K562 (cell line): ENCODE measurements around the gene ACAT2. TPM values are rescaled to one million over a fixed set of nuclear protein-coding genes. Genes with fewer than 3 reads are reported as not detected.
A peak's percentile ranks its signal among the peaks of the same experiment; 100 is the strongest.

Experiments used
- BRD4 ChIP-seq: fragments of 200-600 bp; sonication (generic); IDR thresholded peaks from 2 replicates; pipeline ENCODE4 v1.6.1; 2017; ENCODE audit warnings: inconsistent platforms
- CREB1 ChIP-seq, 2 experiments: sonication (generic) in 1 of 2; formaldehyde crosslinking in 1 of 2; IDR thresholded peaks; 2 replicates each; pipeline versions ENCODE4 v1.6.1 to v1.8.0; 2012 to 2022; ENCODE audit warnings: inconsistent platforms in 1 of 2, mild to moderate bottlenecking in 1 of 2, missing genetic modification reagents in 1 of 2, moderate library complexity in 1 of 2
- E2F6 ChIP-seq, 2 experiments: IDR thresholded peaks; 2 replicates each; pipeline ENCODE4 v1.6.1; 2011; ENCODE audit warnings: borderline replicate concordance in 1 of 2, control low read depth in 1 of 2, low read depth in 1 of 2, low read length in 1 of 2, mild to moderate bottlenecking in 1 of 2, mixed read lengths in 1 of 2, moderate library complexity in 1 of 2; ENCODE audit not compliant: insufficient read depth in 1 of 2, insufficient read length in 1 of 2, poor library complexity in 1 of 2, severe bottlenecking in 1 of 2; ENCODE audit errors: extremely low read depth in 1 of 2
- EGR1 ChIP-seq: fragments of 450-650 bp; conservative IDR thresholded peaks from 2 replicates; pipeline ENCODE4 v1.6.1; 2017; ENCODE audit warnings: mild to moderate bottlenecking
- GTF2B ChIP-seq: IDR thresholded peaks from 2 replicates; pipeline ENCODE4 v1.6.1; 2011; ENCODE audit not compliant: insufficient read length; ENCODE audit errors: extremely low read depth
- HIVEP1 ChIP-seq: fragments of 250-450 bp; sonication (Bioruptor Pico); IDR thresholded peaks from 2 replicates; pipeline ENCODE4 v1.4.0; 2020; ENCODE audit warnings: mild to moderate bottlenecking
- HMGN3 ChIP-seq: IDR thresholded peaks from 2 replicates; pipeline ENCODE4 v1.6.1; 2011; ENCODE audit warnings: borderline replicate concordance, low read depth, mild to moderate bottlenecking, mixed read lengths, low read length; ENCODE audit not compliant: insufficient read length; ENCODE audit errors: extremely low read depth
- NFYB ChIP-seq: IDR thresholded peaks from 2 replicates; pipeline ENCODE4 v1.6.1; 2011; ENCODE audit warnings: mild to moderate bottlenecking, moderate library complexity; ENCODE audit not compliant: insufficient read length; ENCODE audit errors: extremely low read depth
- PTBP1 ChIP-seq: fragments of 200-400 bp; formaldehyde crosslinking; IDR thresholded peaks from 2 replicates; pipeline ENCODE4 v1.6.1; 2017; ENCODE audit warnings: low read depth, low read length
- RBM25 ChIP-seq: fragments of 200-400 bp; formaldehyde crosslinking; IDR thresholded peaks from 2 replicates; pipeline ENCODE4 v1.6.1; 2018; ENCODE audit warnings: low read length, low read depth, moderate library complexity; ENCODE audit not compliant: severe bottlenecking
- SFPQ ChIP-seq: fragments of 200-400 bp; formaldehyde crosslinking; IDR thresholded peaks from 2 replicates; pipeline ENCODE4 v1.6.1; 2017; ENCODE audit warnings: mild to moderate bottlenecking, low read depth, low read length, moderate library complexity
- SRSF1 ChIP-seq: fragments of 200-400 bp; formaldehyde crosslinking; IDR thresholded peaks from 2 replicates; pipeline ENCODE4 v1.6.1; 2017; ENCODE audit warnings: mild to moderate bottlenecking, low read depth, low read length, moderate library complexity
- ZFP30 ChIP-seq: fragments of 250-450 bp; sonication (Bioruptor Pico); IDR thresholded peaks from 2 replicates; pipeline ENCODE4 v1.8.0; 2022; ENCODE audit warnings: moderate library complexity, mild to moderate bottlenecking, inconsistent platforms, borderline replicate concordance
- ZHX1 ChIP-seq: fragments of 150-350 bp; conservative IDR thresholded peaks from 2 replicates; pipeline ENCODE4 v1.6.1; 2014; ENCODE audit warnings: low read length
- ZNF57 ChIP-seq: fragments of 450-650 bp; formaldehyde crosslinking; IDR thresholded peaks from 2 replicates; pipeline ENCODE4 v1.4.0; 2020; ENCODE audit warnings: mild to moderate bottlenecking, moderate library complexity
- polyA plus RNA-seq, 8 experiments: library from polyadenylated mRNA; depleted of rRNA in 4 of 8; stranded (reverse) in 5 of 8; unstranded in 3 of 8; fragments of >200 nt; fragmentation: Nextera tagmentation in 2 of 8; fragmentation: Illumina TruSeq in 1 of 8; extraction: Ambion mirVana in 2 of 8; extraction: Trizol in 1 of 8; gene quantifications; 2 replicates each; pipeline versions ENCODE4 v1.2.1 to v1.2.3, GENCODE V29; 2011 to 2014; ENCODE audit warnings: inconsistent platforms in 1 of 8, missing spikeins in 1 of 8
- total RNA-seq, 7 experiments: library from RNA; depleted of rRNA in 6 of 7; stranded (reverse); fragments of >200 nt in 6 of 7; fragmentation: Illumina TruSeq in 2 of 7; extraction: Trizol in 2 of 7; gene quantifications; 2 replicates each; pipeline versions ENCODE4 v1.2.1 to v1.2.3, GENCODE V29; 2011 to 2021; ENCODE audit warnings: low replicate concordance in 1 of 7
- TF ChIP-seq, protein P1 (sequence below): fragments of 450-650 bp; formaldehyde crosslinking; IDR thresholded peaks from 2 replicates; pipeline ENCODE4 v1.4.0; 2020; ENCODE audit warnings: mild to moderate bottlenecking, moderate library complexity
- TF ChIP-seq, protein P2 (sequence below): fragments of 250-450 bp; sonication (Bioruptor Pico); IDR thresholded peaks from 2 replicates; pipeline ENCODE4 v1.8.0; 2021; ENCODE audit warnings: moderate library complexity, mild to moderate bottlenecking, inconsistent platforms

The ACAT2 gene
- total and polyA plus RNA-seq, 9 of the 15 experiments (the other 6 are each of a cell fraction or from before 2014, with no cell fraction given): 63.0 to 309 (median 144) TPM

- TF ChIP-seq SFPQ (no peak), GTF2B (peak; percentile 48), HMGN3 (peak; percentile 90), NFYB (peak; percentile 55), EGR1 (no peak; the same call in 1 of the 2 replicates), CREB1 (IDR thresholded peaks at IDR 0.05) (peak; percentile 94), CREB1 (CRISPR knock-in tag; IDR thresholded peaks at IDR 0.05) (peak; percentile 93), SRSF1 (no peak), ZFP30 (CRISPR knock-in tag) (no peak), RBM25 (peak; percentile 52), ZNF57 (CRISPR knock-in tag) (no peak), PTBP1 (no peak), E2F6 (IDR thresholded peaks at IDR 0.05; ENCODE audit: borderline replicate concordance in 1 of 2, extremely low read depth in 1 of 2, insufficient read depth in 1 of 2, insufficient read length in 1 of 2, low read depth in 1 of 2, low read length in 1 of 2, poor library complexity in 1 of 2, severe bottlenecking in 1 of 2) (peak; percentile 96 to 99), HIVEP1 (CRISPR knock-in tag) (peak; percentile 84; the same call in 1 of the 2 replicates), ZHX1 (no peak), BRD4 (peak; percentile 72; the same call in 1 of the 2 replicates)
- TF ChIP-seq, protein P1, sequence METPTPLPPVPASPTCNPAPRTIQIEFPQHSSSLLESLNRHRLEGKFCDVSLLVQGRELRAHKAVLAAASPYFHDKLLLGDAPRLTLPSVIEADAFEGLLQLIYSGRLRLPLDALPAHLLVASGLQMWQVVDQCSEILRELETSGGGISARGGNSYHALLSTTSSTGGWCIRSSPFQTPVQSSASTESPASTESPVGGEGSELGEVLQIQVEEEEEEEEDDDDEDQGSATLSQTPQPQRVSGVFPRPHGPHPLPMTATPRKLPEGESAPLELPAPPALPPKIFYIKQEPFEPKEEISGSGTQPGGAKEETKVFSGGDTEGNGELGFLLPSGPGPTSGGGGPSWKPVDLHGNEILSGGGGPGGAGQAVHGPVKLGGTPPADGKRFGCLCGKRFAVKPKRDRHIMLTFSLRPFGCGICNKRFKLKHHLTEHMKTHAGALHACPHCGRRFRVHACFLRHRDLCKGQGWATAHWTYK (CRISPR knock-in tag): peak; percentile 92
- TF ChIP-seq, protein P2, sequence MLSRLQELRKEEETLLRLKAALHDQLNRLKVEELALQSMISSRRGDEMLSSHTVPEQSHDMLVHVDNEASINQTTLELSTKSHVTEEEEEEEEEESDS (CRISPR knock-in tag): no peak
These were observed 34.7 kb upstream of the ACAT2 start, which contains the start of gene WTAP (continued) for GRCh38 chr6:159726918-159727716.
